ES-I3 (cell line): ENCODE data around the gene EGFL6.
"Not testable (repeated sequence)": the region's sequence is repeated elsewhere in the genome, so short reads cannot be mapped to it uniquely, and the experiment has no call there.

Source experiments
- H3K36me3 ChIP-seq: 2 replicates; pipeline ENCODE4 v1.6.1; 2013; ENCODE audit warnings: mild to moderate bottlenecking, low read length, control low read depth, moderate library complexity; ENCODE audit not compliant: insufficient read depth
- H3K4me1 ChIP-seq: 2 replicates; pipeline ENCODE4 v1.6.1; 2013; ENCODE audit warnings: mild to moderate bottlenecking, control low read depth, low read length; ENCODE audit not compliant: insufficient read depth
- H3K9ac ChIP-seq: 2 replicates; pipeline ENCODE4 v1.6.1; 2013; ENCODE audit warnings: low read depth, mild to moderate bottlenecking, low read length, moderate library complexity
- H3K9me3 ChIP-seq: 2 replicates; pipeline ENCODE4 v1.6.1; 2013; ENCODE audit warnings: mild to moderate bottlenecking, low read length, moderate library complexity; ENCODE audit not compliant: control insufficient read depth, insufficient read depth

The EGFL6 gene

GRCh38 chrX:13614154-13614553 is 44.8 kb downstream of the EGFL6 start:
- Histone ChIP-seq H3K36me3 (no peaks in the 10 kb centered on the region), H3K4me1 (no peaks in the 10 kb centered on the region), H3K9me3 (peaks cover 3% of the 10 kb centered on the region; the same call in 1 of the 2 replicates)

GRCh38 chrX:13620207-13620606 is 50.8 kb downstream of the EGFL6 start:
- no peak overlapping the region for H3K9ac ChIP-seq
- peaks cover 6% of the 10 kb centered on the region; the same call in 1 of the 2 replicates for H3K9me3 ChIP-seq
- H3K36me3 ChIP-seq, result no peaks in the 10 kb centered on the region
- peaks cover 18% of the 10 kb centered on the region for H3K4me1 ChIP-seq

More at GRCh38 chrX:13614154-13614553, 44.8 kb downstream of the EGFL6 start:
- no peak overlapping the region for H3K9ac ChIP-seq

- Histone ChIP-seq H3K9me3 (peaks cover 6% of the 10 kb centered on the region; the same call in 1 of the 2 replicates), H3K9ac (no peak overlapping the region), H3K4me1 (peaks cover 18% of the 10 kb centered on the region), H3K36me3 (no peaks in the 10 kb centered on the region)
Observed at GRCh38 chrX:13622401-13622964, 53.1 kb downstream of the EGFL6 start.

GRCh38 chrX:13627306-13627705 is 57.9 kb downstream of the EGFL6 start:
- Histone ChIP-seq H3K36me3 (no peaks in the 10 kb centered on the region), H3K4me1 (no peaks in the 10 kb centered on the region), H3K9me3 (no peaks in the 10 kb centered on the region), H3K9ac (no peak overlapping the region)

GRCh38 chrX:13637224-13637623 is 67.8 kb downstream of the EGFL6 start:
- not testable (repeated sequence) for H3K36me3 ChIP-seq, H3K9me3 ChIP-seq, H3K9ac ChIP-seq, H3K4me1 ChIP-seq

- no peaks in the 10 kb centered on the region for H3K4me1 ChIP-seq
- peaks cover 9% of the 10 kb centered on the region for H3K9me3 ChIP-seq
- H3K9ac ChIP-seq, result no peak overlapping the region
- H3K36me3 ChIP-seq, result no peaks in the 10 kb centered on the region
Observed at GRCh38 chrX:13638021-13638420, 68.6 kb downstream of the EGFL6 start.

- Histone ChIP-seq H3K36me3 (no peaks in the 10 kb centered on the region), H3K9me3 (peaks cover 9% of the 10 kb centered on the region)
Observed at GRCh38 chrX:13638826-13639225, 69.4 kb downstream of the EGFL6 start.

GRCh38 chrX:13641684-13642083 is 72.3 kb downstream of the EGFL6 start:
- H3K9ac ChIP-seq, H3K4me1 ChIP-seq, H3K36me3 ChIP-seq, H3K9me3 ChIP-seq: not testable (repeated sequence)

More at GRCh38 chrX:13638826-13639225, 69.4 kb downstream of the EGFL6 start:
- H3K9ac ChIP-seq, result no peak overlapping the region
- no peaks in the 10 kb centered on the region for H3K4me1 ChIP-seq

GRCh38 chrX:13645464-13646153 is 76.2 kb downstream of the EGFL6 start:
- Histone ChIP-seq H3K9me3 (no peaks in the 10 kb centered on the region), H3K36me3 (no peaks in the 10 kb centered on the region), H3K4me1 (no peaks in the 10 kb centered on the region; the same call in 1 of the 2 replicates), H3K9ac (no peak overlapping the region; the same call in 1 of the 2 replicates)

GRCh38 chrX:13646154-13646549 is 76.8 kb downstream of the EGFL6 start:
- H3K9me3 ChIP-seq, result no peaks in the 10 kb centered on the region
- no peak overlapping the region for H3K9ac ChIP-seq
- H3K4me1 ChIP-seq, result no peaks in the 10 kb centered on the region; the same call in 1 of the 2 replicates
- H3K36me3 ChIP-seq, result no peaks in the 10 kb centered on the region

- no peaks in the 10 kb centered on the region; the same call in 1 of the 2 replicates for H3K4me1 ChIP-seq
- no peak overlapping the region for H3K9ac ChIP-seq
- no peaks in the 10 kb centered on the region for H3K9me3 ChIP-seq
- H3K36me3 ChIP-seq, result no peaks in the 10 kb centered on the region
Observed at GRCh38 chrX:13647709-13648212, 78.4 kb downstream of the EGFL6 start.

- H3K9ac ChIP-seq, H3K36me3 ChIP-seq, H3K4me1 ChIP-seq, H3K9me3 ChIP-seq: not testable (repeated sequence)
Observed at GRCh38 chrX:13648336-13648735, 78.9 kb downstream of the EGFL6 start.

- Histone ChIP-seq H3K4me1 (no peaks in the 10 kb centered on the region; the same call in 1 of the 2 replicates), H3K9me3 (no peaks in the 10 kb centered on the region), H3K36me3 (no peaks in the 10 kb centered on the region), H3K9ac (no peak overlapping the region)
Observed at GRCh38 chrX:13649838-13650237, 80.4 kb downstream of the EGFL6 start.

- Histone ChIP-seq H3K9ac (no peak overlapping the region), H3K36me3 (no peaks in the 10 kb centered on the region), H3K4me1 (no peaks in the 10 kb centered on the region; the same call in 1 of the 2 replicates), H3K9me3 (no peaks in the 10 kb centered on the region)
Observed at GRCh38 chrX:13650318-13650717, 80.9 kb downstream of the EGFL6 start.

GRCh38 chrX:13651150-13651549 is 81.7 kb downstream of the EGFL6 start:
- no peaks in the 10 kb centered on the region for H3K4me1 ChIP-seq
- no peaks in the 10 kb centered on the region for H3K9me3 ChIP-seq
- H3K36me3 ChIP-seq, result no peaks in the 10 kb centered on the region
- H3K9ac ChIP-seq, result no peak overlapping the region
